ENCODE data around the gene MRGPRE. TPM values are rescaled to one million over a fixed set of nuclear protein-coding genes. Genes with fewer than 3 reads are reported as not detected.

Gene MRGPRE
- total RNA-seq, 1 experiment from 2014 or later, result not detected

GRCh38 chr11:3219281-3219892 lies 12.8 kb downstream of the MRGPRE start:
- Histone ChIP-seq H3K27ac (ENCODE audit: insufficient read length, low read depth, low read length) (no peak overlapping the region), H3K4me1 (ENCODE audit: insufficient read depth, low read length) (no peaks in the 10 kb centered on the region), H2AFZ (ENCODE audit: low read length) (no peak overlapping the region), H3K4ac (ENCODE audit: low read depth, low read length) (no peak overlapping the region), H2BK5ac (ENCODE audit: insufficient read length, low read length) (no peak overlapping the region), H2BK120ac (ENCODE audit: low read depth, low read length, poor library complexity, severe bottlenecking) (no peak overlapping the region), H3K56ac (ENCODE audit: insufficient read length, low read depth, low read length) (no peak overlapping the region), H4K20me1 (ENCODE audit: control insufficient read depth, insufficient read depth, insufficient read length) (no peaks in the 10 kb centered on the region), H3K14ac (ENCODE audit: insufficient read depth, low read length) (no peak overlapping the region), H3K23me2 (ENCODE audit: insufficient read length, low read depth, low read length, poor library complexity, severe bottlenecking) (no peaks in the 10 kb centered on the region), H3K79me2 (ENCODE audit: insufficient read depth, low read length) (no peaks in the 10 kb centered on the region), H2BK12ac (ENCODE audit: insufficient read length, low read depth, low read length) (no peak overlapping the region), H2BK20ac (ENCODE audit: low read depth, low read length, poor library complexity, severe bottlenecking) (no peak overlapping the region), H4K5ac (ENCODE audit: insufficient read length, low read depth, low read length) (no peak overlapping the region), H2AK5ac (ENCODE audit: insufficient read length, low read length) (no peak overlapping the region), H4K8ac (replicated peaks; ENCODE audit: insufficient read length, low read depth, low read length) (no peak overlapping the region), H4K91ac (ENCODE audit: insufficient read length, low read depth, low read length) (no peak overlapping the region), H3K9me3 (ENCODE audit: control insufficient read depth, low read depth, low read length) (no peaks in the 10 kb centered on the region), H3K4me2 (ENCODE audit: insufficient read depth, insufficient read length, low read length) (no peak overlapping the region), H3K18ac (ENCODE audit: insufficient read length, low read depth, low read length) (no peak overlapping the region), H3K79me1 (ENCODE audit: insufficient read depth, low read depth, low read length, poor library complexity, severe bottlenecking) (no peaks in the 10 kb centered on the region), H3T11ph (ENCODE audit: low read length) (no peak overlapping the region), H3K9ac (ENCODE audit: extremely low read depth, insufficient read length, low read length) (no peak overlapping the region), H2BK15ac (ENCODE audit: low read depth, low read length) (no peak overlapping the region), H3K27me3 (ENCODE audit: insufficient read depth, low read length) (no peaks in the 10 kb centered on the region), H3K23ac (ENCODE audit: insufficient read length, low read depth, low read length) (no peak overlapping the region)
- Mint-ChIP-seq H3K36me3 (ENCODE audit: insufficient read depth in 1 of 3, low read depth in 3 of 3) (no peaks in the 10 kb centered on the region), H3K27ac (no peak overlapping the region; a peak in 1 of 7 replicates), H3K4me1 (peaks cover 26 to 32% of the 10 kb centered on the region in 2 experiments), H3K4me3 (peak overlapping the region in 1 of 2 experiments; percentile 18; a peak in 1 of 5 replicates), H3K27me3 (ENCODE audit: low read depth) (peaks cover 23% of the 10 kb centered on the region), H3K9me3 (no peaks in the 10 kb centered on the region; a peak in 1 of 5 replicates)
- no CpG with 5 or more reads among the region's 14 CpGs for WGBS (ENCODE audit: extremely low coverage, insufficient read length, low lambda C conversion rate)
- TF ChIP-seq CTCF (conservative IDR thresholded peaks at IDR 0.05), result no peak
- peak; percentile 27 for DNase-seq
